ENCODE results near the gene TAAR2. TPM values are rescaled to one million over a fixed set of nuclear protein-coding genes. Genes with fewer than 3 reads are reported as not detected.
"Not testable (repeated sequence)": the region's sequence is repeated elsewhere in the genome, so short reads cannot be mapped to it uniquely, and the experiment has no call there.

Gene TAAR2
- not detected for total RNA-seq

- no peak for DNase-seq (ENCODE audit: low read depth in 2 of 3, low spot score in 2 of 3)
Observed at GRCh38 chr6:132624175-132624574, at the start of gene TAAR2. TSS of gene TAAR2 (minus strand) at chr6:132624275. CDS start at chr6:132624275, 0 bp downstream.

- DNase-seq (ENCODE audit: low read depth in 2 of 3, low spot score in 2 of 3), result no peak
Observed at GRCh38 chr6:132673376-132674094, 49.5 kb upstream of the TAAR2 start.

- no peak for DNase-seq (ENCODE audit: low read depth in 2 of 3, low spot score in 2 of 3)
Observed at GRCh38 chr6:132671295-132671694, 47.2 kb upstream of the TAAR2 start.

GRCh38 chr6:132669690-132670291, 45.7 kb upstream of the TAAR2 start:
- peak in 2 of 3 donors; percentile 35 to 67 for DNase-seq (ENCODE audit: low read depth in 2 of 3, low spot score in 2 of 3)

- DNase-seq (ENCODE audit: low read depth in 2 of 3, low spot score in 2 of 3), result no peak
Observed at GRCh38 chr6:132666118-132666517, 42.0 kb upstream of the TAAR2 start.

- DNase-seq (ENCODE audit: low read depth in 2 of 3, low spot score in 2 of 3), result no peak
Observed at GRCh38 chr6:132664309-132665034, 40.4 kb upstream of the TAAR2 start.

- DNase-seq (ENCODE audit: low read depth in 2 of 3, low spot score in 2 of 3), result no peak
Observed at GRCh38 chr6:132663661-132664060, 39.6 kb upstream of the TAAR2 start.

- no peak for DNase-seq (ENCODE audit: low read depth in 2 of 3, low spot score in 2 of 3)
Observed at GRCh38 chr6:132661906-132662305, 37.8 kb upstream of the TAAR2 start.

GRCh38 chr6:132659082-132659481, 35.0 kb upstream of the TAAR2 start, which contains the start of gene TAAR1:
TSS of gene TAAR1 (minus strand) at chr6:132659182. CDS start at chr6:132646003, 13,179 bp downstream.
- no peak for DNase-seq (ENCODE audit: low read depth in 2 of 3, low spot score in 2 of 3)

GRCh38 chr6:132651062-132651461, 27.0 kb upstream of the TAAR2 start:
- DNase-seq (ENCODE audit: low read depth in 2 of 3, low spot score in 2 of 3), result no peak

GRCh38 chr6:132650429-132650828, 26.4 kb upstream of the TAAR2 start:
- no peak for DNase-seq (ENCODE audit: low read depth in 2 of 3, low spot score in 2 of 3)

GRCh38 chr6:132648828-132649227, 24.8 kb upstream of the TAAR2 start:
- no peak for DNase-seq (ENCODE audit: low read depth in 2 of 3, low spot score in 2 of 3)

GRCh38 chr6:132648356-132648755, 24.3 kb upstream of the TAAR2 start:
- peak in 2 of 3 donors; percentile 12 to 19 for DNase-seq (ENCODE audit: low read depth in 2 of 3, low spot score in 2 of 3)

- no peak for DNase-seq (ENCODE audit: low read depth in 2 of 3, low spot score in 2 of 3)
Observed at GRCh38 chr6:132643547-132643946, 19.5 kb upstream of the TAAR2 start.

GRCh38 chr6:132637135-132637534, 13.1 kb upstream of the TAAR2 start:
- not testable (repeated sequence) for DNase-seq (ENCODE audit: low read depth in 2 of 3, low spot score in 2 of 3)

- DNase-seq (ENCODE audit: low read depth in 2 of 3, low spot score in 2 of 3), result not testable (repeated sequence)
Observed at GRCh38 chr6:132635906-132636305, 11.8 kb upstream of the TAAR2 start.

GRCh38 chr6:132635288-132635687, 11.2 kb upstream of the TAAR2 start:
- DNase-seq (ENCODE audit: low read depth in 2 of 3, low spot score in 2 of 3), result not testable (repeated sequence)

GRCh38 chr6:132634796-132635195, 10.7 kb upstream of the TAAR2 start:
- no peak for DNase-seq (ENCODE audit: low read depth in 2 of 3, low spot score in 2 of 3)

GRCh38 chr6:132633362-132633761, 9.3 kb upstream of the TAAR2 start:
- DNase-seq (ENCODE audit: low read depth in 2 of 3, low spot score in 2 of 3), result no peak

- no peak for DNase-seq (ENCODE audit: low read depth in 2 of 3, low spot score in 2 of 3)
Observed at GRCh38 chr6:132623106-132623845, 799 bp downstream of the TAAR2 start.

GRCh38 chr6:132616677-132617076, 7.4 kb downstream of the TAAR2 start:
- DNase-seq (ENCODE audit: low read depth in 2 of 3, low spot score in 2 of 3), result no peak

Data from hematopoietic multipotent progenitor cell (in vitro differentiated cells).